Cardiac muscle cell (in vitro differentiated cells and primary cell): ENCODE measurements around the gene PHEX. TPM values are rescaled to one million over a fixed set of nuclear protein-coding genes. Genes with fewer than 3 reads are reported as not detected.

Source experiments
- DNase-seq, 2 donors: peaks; one replicate each; pipeline versions ENCODE4 v3.0.0 to v3.0.0-alpha.2; 2010 to 2017; ENCODE audit warnings: low read depth in 1 of 2, low spot score in 1 of 2
- H3K27ac ChIP-seq: fragments of 200-600 bp; sonication (generic); 2 replicates; pipeline ENCODE4 v1.5.1; 2016
- H3K27me3 ChIP-seq: fragments of 200-600 bp; sonication (generic); 2 replicates; pipeline ENCODE4 v1.6.0; 2016; ENCODE audit warnings: control low read depth
- H3K36me3 ChIP-seq: fragments of 200-600 bp; sonication (generic); 2 replicates; pipeline ENCODE4 v1.5.1; 2016; ENCODE audit warnings: control low read depth
- H3K4me1 ChIP-seq: fragments of 200-600 bp; sonication (generic); 2 replicates; pipeline ENCODE4 v1.8.1; 2017; ENCODE audit warnings: low read depth, mild to moderate bottlenecking, mixed run types
- H3K4me3 ChIP-seq: fragments of 200-600 bp; sonication (generic); 2 replicates; pipeline ENCODE4 v1.5.1; 2016; ENCODE audit warnings: mild to moderate bottlenecking
- H3K9me3 ChIP-seq: fragments of 200-600 bp; sonication (generic); 2 replicates; pipeline ENCODE4 v1.5.1; 2017; ENCODE audit warnings: low read depth, mild to moderate bottlenecking, control low read depth
- polyA plus RNA-seq: library from polyadenylated mRNA; unstranded; fragments of >200 nt; fragmentation: Nextera tagmentation; extraction: Ambion mirVana; gene quantifications from 2 replicates; pipeline ENCODE4 v1.2.1, GENCODE V29; 2016
- total RNA-seq: library from RNA; depleted of rRNA; stranded (reverse); fragments of >200 nt; gene quantifications from 2 replicates; pipeline ENCODE4 v1.2.3, GENCODE V29; 2016
- TF ChIP-seq, protein P1 (sequence below): IDR thresholded peaks from 2 replicates; pipeline ENCODE4 v1.5.1; 2012; ENCODE audit warnings: low read depth, mild to moderate bottlenecking, low read length

The PHEX gene
- total and polyA plus RNA-seq, 2 experiments from 2014 or later, result 0.21 to 0.62 TPM

DNA sequence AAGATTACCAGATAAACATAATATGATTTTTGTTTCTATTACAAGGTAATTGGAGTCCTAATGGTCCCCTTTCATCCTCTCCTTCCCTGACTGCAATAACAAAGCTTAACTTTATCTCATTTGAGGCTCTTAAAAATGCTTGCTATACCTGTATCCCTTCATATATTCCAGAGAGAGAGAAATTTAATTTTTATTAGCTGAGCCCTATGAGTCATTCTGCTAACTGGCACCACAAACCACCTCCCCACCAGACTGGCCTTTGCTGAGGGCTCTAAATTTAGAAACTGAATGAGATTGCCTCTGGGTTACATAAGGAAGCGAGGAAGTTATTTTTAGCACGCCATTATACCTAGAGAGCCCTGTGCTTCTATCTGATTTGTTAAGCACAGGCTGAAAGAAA, 268.0 kb downstream of the PHEX start:
- peak overlapping the region; percentile 79 for H3K27ac ChIP-seq
- peaks cover 28% of the 10 kb centered on the region for H3K4me1 ChIP-seq
- no peak overlapping the region for H3K4me3 ChIP-seq
- DNase-seq, result peak; percentile 40 to 91
- TF ChIP-seq, protein P1, sequence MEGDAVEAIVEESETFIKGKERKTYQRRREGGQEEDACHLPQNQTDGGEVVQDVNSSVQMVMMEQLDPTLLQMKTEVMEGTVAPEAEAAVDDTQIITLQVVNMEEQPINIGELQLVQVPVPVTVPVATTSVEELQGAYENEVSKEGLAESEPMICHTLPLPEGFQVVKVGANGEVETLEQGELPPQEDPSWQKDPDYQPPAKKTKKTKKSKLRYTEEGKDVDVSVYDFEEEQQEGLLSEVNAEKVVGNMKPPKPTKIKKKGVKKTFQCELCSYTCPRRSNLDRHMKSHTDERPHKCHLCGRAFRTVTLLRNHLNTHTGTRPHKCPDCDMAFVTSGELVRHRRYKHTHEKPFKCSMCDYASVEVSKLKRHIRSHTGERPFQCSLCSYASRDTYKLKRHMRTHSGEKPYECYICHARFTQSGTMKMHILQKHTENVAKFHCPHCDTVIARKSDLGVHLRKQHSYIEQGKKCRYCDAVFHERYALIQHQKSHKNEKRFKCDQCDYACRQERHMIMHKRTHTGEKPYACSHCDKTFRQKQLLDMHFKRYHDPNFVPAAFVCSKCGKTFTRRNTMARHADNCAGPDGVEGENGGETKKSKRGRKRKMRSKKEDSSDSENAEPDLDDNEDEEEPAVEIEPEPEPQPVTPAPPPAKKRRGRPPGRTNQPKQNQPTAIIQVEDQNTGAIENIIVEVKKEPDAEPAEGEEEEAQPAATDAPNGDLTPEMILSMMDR, result no peak
- no peaks in the 10 kb centered on the region for H3K27me3 ChIP-seq
- no peaks in the 10 kb centered on the region for H3K36me3 ChIP-seq
- no peaks in the 10 kb centered on the region for H3K9me3 ChIP-seq

Other genes starting within 250 kb of the PHEX start
- 4.7 and 9.1 TPM in 2 replicates for gene MBTPS2, start 192.7 kb upstream of the PHEX start, total RNA-seq
- 20.5 and 29.4 TPM in 2 replicates for gene MBTPS2, start 192.7 kb upstream of the PHEX start, polyA plus RNA-seq
- gene YY2, start 176.3 kb upstream of the PHEX start, total RNA-seq, result 0.63 and 1.1 TPM in 2 replicates
- 1.1 and 1.5 TPM in 2 replicates for gene YY2, start 176.3 kb upstream of the PHEX start, polyA plus RNA-seq
- 213 and 253 TPM in 2 replicates for gene SMS, start 91.6 kb upstream of the PHEX start, total RNA-seq
- 403 and 501 TPM in 2 replicates for gene SMS, start 91.6 kb upstream of the PHEX start, polyA plus RNA-seq
- not detected in 2 replicates for gene CBLL2, start 240.6 kb downstream of the PHEX start, total RNA-seq
- gene CBLL2, start 240.6 kb downstream of the PHEX start, polyA plus RNA-seq, result not detected in 2 replicates